Raji (cell line): Measurements from ENCODE around the gene SEMA4D.

ENCODE experiments used
- POLR2A ChIP-seq: IDR thresholded peaks from 2 replicates; pipeline ENCODE4 v1.6.1; 2011; ENCODE audit warnings: low read depth, low read length, control low read depth; ENCODE audit not compliant: insufficient read depth

The SEMA4D gene

GRCh38 chr9:89519366-89519805, 21.5 kb upstream of the SEMA4D start:
- TF ChIP-seq POLR2A = no peak

- TF ChIP-seq POLR2A = no peak
These were observed 20.8 kb upstream of the SEMA4D start for GRCh38 chr9:89518466-89519365.

- no peak for TF ChIP-seq POLR2A
These were observed 17.5 kb upstream of the SEMA4D start for GRCh38 chr9:89515416-89515815.

GRCh38 chr9:89514956-89515355, 17.0 kb upstream of the SEMA4D start:
- TF ChIP-seq POLR2A = no peak

GRCh38 chr9:89514337-89514736, 16.4 kb upstream of the SEMA4D start:
- TF ChIP-seq POLR2A = no peak

- no peak for TF ChIP-seq POLR2A
These were observed 15.9 kb upstream of the SEMA4D start for GRCh38 chr9:89513837-89514236.

- no peak for TF ChIP-seq POLR2A
These were observed 14.5 kb upstream of the SEMA4D start for GRCh38 chr9:89512382-89512781.

GRCh38 chr9:89508951-89509615, 11.2 kb upstream of the SEMA4D start:
- TF ChIP-seq POLR2A = no peak

GRCh38 chr9:89505911-89506310, 8.0 kb upstream of the SEMA4D start:
- no peak for TF ChIP-seq POLR2A

- no peak for TF ChIP-seq POLR2A
These were observed 7.1 kb upstream of the SEMA4D start for GRCh38 chr9:89505048-89505447.

- TF ChIP-seq POLR2A = no peak
These were observed 4.8 kb upstream of the SEMA4D start for GRCh38 chr9:89502671-89503070.

GRCh38 chr9:89502038-89502601, 4.2 kb upstream of the SEMA4D start:
- TF ChIP-seq POLR2A = no peak

GRCh38 chr9:89501311-89501898, 3.5 kb upstream of the SEMA4D start:
- no peak for TF ChIP-seq POLR2A

- no peak for TF ChIP-seq POLR2A
These were observed 2.1 kb upstream of the SEMA4D start for GRCh38 chr9:89500008-89500407.

GRCh38 chr9:89498852-89499480, 1.1 kb upstream of the SEMA4D start:
- TF ChIP-seq POLR2A = no peak
